CD4-positive, alpha-beta T cell treated with Interleukin-4 for 1 hour (primary cell): Measurements from ENCODE around the gene GPR62.

ENCODE experiments used
- DNase-seq, 2 donors: peaks; one replicate each; pipeline ENCODE4 v3.0.0-alpha.2; 2020 to 2022

GPR62 gene

GRCh38 chr3:51994530-51994929 lies 39.3 kb downstream of the GPR62 start:
- DNase-seq: no peak

- DNase-seq: peak; percentile 94 to 96
Observed at GRCh38 chr3:51995346-51996163, 40.4 kb downstream of the GPR62 start, which contains the start of gene RPL29. Gene RPL29, minus strand, starts transcription at chr3:51995895. Its CDS starts 434 bp downstream, at chr3:51995461.

GRCh38 chr3:51997172-51997571 lies 42.0 kb downstream of the GPR62 start:
- DNase-seq: no peak

- DNase-seq: no peak
Observed at GRCh38 chr3:51997935-51998596, 42.9 kb downstream of the GPR62 start.

GRCh38 chr3:51998774-51999173 lies 43.6 kb downstream of the GPR62 start:
- no peak for DNase-seq

- no peak for DNase-seq
Observed at GRCh38 chr3:51999846-52000245, 44.7 kb downstream of the GPR62 start.

- peak; percentile 88 for DNase-seq
Observed at GRCh38 chr3:52001443-52001974, 46.3 kb downstream of the GPR62 start.

- DNase-seq: no peak
Observed at GRCh38 chr3:52002748-52003147, 47.6 kb downstream of the GPR62 start.

GRCh38 chr3:52004163-52004787 lies 49.1 kb downstream of the GPR62 start:
- DNase-seq: no peak

GRCh38 chr3:52004906-52005395 lies 49.8 kb downstream of the GPR62 start:
- DNase-seq: no peak

GRCh38 chr3:52005571-52005986 lies 50.4 kb downstream of the GPR62 start:
- DNase-seq: no peak

GRCh38 chr3:52006017-52006819 lies 51.0 kb downstream of the GPR62 start:
- DNase-seq: no peak

GRCh38 chr3:52006820-52007133 lies 51.6 kb downstream of the GPR62 start:
- no peak for DNase-seq
